OCI-LY7 (cell line): Measurements from ENCODE around the gene SMCHD1.

Experiments
- CTCF ChIP-seq: fragments of 200-600 bp; sonication (generic); conservative IDR thresholded peaks from 2 replicates; pipeline ENCODE4 v1.5.1; 2014; ENCODE audit warnings: mild to moderate bottlenecking, antibody characterized with exemption, low read length, moderate library complexity, mixed read lengths
- EZH2phosphoT487 ChIP-seq: fragments of 200-600 bp; sonication (generic); IDR thresholded peaks from 2 replicates; pipeline ENCODE4 v1.6.1; 2018; ENCODE audit warnings: low read depth, borderline replicate concordance, mild to moderate bottlenecking, mixed run types, antibody characterized with exemption, low read length, moderate library complexity, mixed read lengths

- TF ChIP-seq CTCF, result no peak
- TF ChIP-seq EZH2phosphoT487, result no peak
These were observed 159.4 kb downstream of the SMCHD1 start for GRCh38 chr18:2814928-2815327.
